Panc1 (cell line): ENCODE measurements around the gene ZDHHC23. TPM values are rescaled to one million over a fixed set of nuclear protein-coding genes. Genes with fewer than 3 reads are reported as not detected.

Experiments used
- ATAC-seq: fragments of 200-7000 bp; cut with Tn5 transposase; 2 replicates; pipeline ENCODE4 v1.9.1; 2020; ENCODE audit warnings: mild to moderate bottlenecking, moderate library complexity
- BruUV-seq: library from RNA; stranded (reverse); fragments of 400-500 nt; replicated peaks from 2 replicates; lab custom pipeline; 2021; lab: Mats Ljungman, UMichigan
- CTCF ChIA-PET: fragments of 300-600 bp; sonication (Branson Sonifier 250); formaldehyde crosslinking; loops from one replicate; lab custom pipeline; 2022; ENCODE audit warnings: antibody characterized with exemption; lab: Charles Lee
- POLR2A ChIA-PET: fragments of 300-600 bp; sonication (Branson Sonifier 250); formaldehyde crosslinking; loops from one replicate; lab custom pipeline; 2022; ENCODE audit warnings: antibody characterized with exemption; lab: Charles Lee
- DNase-seq: peaks from one replicate; pipeline ENCODE4 v3.0.0-alpha.2; 2010; ENCODE audit warnings: low read depth, low spot score
- H3K27ac ChIP-seq: 2 replicates; pipeline ENCODE4 v1.5.1; 2011; ENCODE audit warnings: mild to moderate bottlenecking, low read length, inconsistent platforms
- H3K27me3 ChIP-seq: fragments of 200-500 bp; sonication (Bioruptor generic); 2 replicates; pipeline ENCODE4 v1.6.0; 2014; ENCODE audit warnings: low read length, inconsistent platforms; ENCODE audit not compliant: control insufficient read depth, insufficient read depth
- H3K36me3 ChIP-seq: fragments of 200-500 bp; sonication (Bioruptor generic); 2 replicates; pipeline ENCODE4 v1.5.1; 2014; ENCODE audit warnings: inconsistent platforms, mild to moderate bottlenecking, low read length, moderate library complexity; ENCODE audit not compliant: control insufficient read depth, insufficient read depth
- H3K4me1 ChIP-seq: 2 replicates; pipeline ENCODE4 v1.5.1; 2011; ENCODE audit warnings: inconsistent platforms, mild to moderate bottlenecking, low read length, moderate library complexity; ENCODE audit not compliant: control insufficient read depth, insufficient read depth
- H3K4me3 ChIP-seq, 2 experiments: 2 replicates each; pipeline ENCODE4 v1.5.1; 2011 to 2012; ENCODE audit warnings: low read depth in 2 of 2, low read length in 2 of 2, mild to moderate bottlenecking in 2 of 2, inconsistent platforms in 1 of 2, moderate library complexity in 1 of 2
- H3K9me3 ChIP-seq: fragments of 200-500 bp; sonication (Bioruptor generic); 2 replicates; pipeline ENCODE4 v1.5.1; 2014; ENCODE audit warnings: low read depth, mild to moderate bottlenecking, inconsistent platforms, low read length, moderate library complexity; ENCODE audit not compliant: control insufficient read depth, insufficient read depth
- POLR2AphosphoS5 ChIP-seq: IDR thresholded peaks from 2 replicates; pipeline ENCODE4 v1.6.1; 2012; ENCODE audit warnings: mild to moderate bottlenecking, low read depth, low read length, moderate library complexity
- SIN3A ChIP-seq: IDR thresholded peaks from 2 replicates; pipeline ENCODE4 v1.6.1; 2012; ENCODE audit warnings: low read depth, mild to moderate bottlenecking, low read length, moderate library complexity, borderline replicate concordance; ENCODE audit not compliant: insufficient read depth
- TCF7L2 ChIP-seq: IDR thresholded peaks from 2 replicates; pipeline ENCODE4 v1.6.1; 2011; ENCODE audit warnings: mild to moderate bottlenecking, low read depth, low read length, inconsistent platforms
- in situ Hi-C: cut with HindIII; loops from 2 replicates; pipeline ENCODE4 v1.10.0; 2016; ENCODE audit warnings: low sequenced_read_pairs, low pct_unique_long_range_greater_than_20kb
- intact Hi-C: fragments of 100-400 bp; cut with micrococcal nuclease; formaldehyde crosslinking; loops from one replicate; pipeline ENCODE4 v1.10.0; 2022; ENCODE audit not compliant: unreplicated experiment
- total RNA-seq: library from RNA; stranded (reverse); gene quantifications from one replicate; pipeline ENCODE4 v1.2.1, GENCODE V29; 2021; ENCODE audit not compliant: unreplicated experiment
- TF ChIP-seq, protein P1 (sequence below): fragments of 450-650 bp; IDR thresholded peaks from 2 replicates; pipeline ENCODE4 v1.5.1; 2017; ENCODE audit warnings: mild to moderate bottlenecking
- TF ChIP-seq, protein P2 (sequence below), 2 experiments: IDR thresholded peaks; 2 replicates each; pipeline ENCODE4 v1.6.1; 2011 to 2012; ENCODE audit warnings: low read depth in 2 of 2, control low read depth in 1 of 2, low read length in 1 of 2, mild to moderate bottlenecking in 1 of 2, moderate library complexity in 1 of 2; ENCODE audit not compliant: insufficient read depth in 1 of 2

The ZDHHC23 gene
- total RNA-seq, 1 experiment from 2014 or later = 23.6 TPM

DNA sequence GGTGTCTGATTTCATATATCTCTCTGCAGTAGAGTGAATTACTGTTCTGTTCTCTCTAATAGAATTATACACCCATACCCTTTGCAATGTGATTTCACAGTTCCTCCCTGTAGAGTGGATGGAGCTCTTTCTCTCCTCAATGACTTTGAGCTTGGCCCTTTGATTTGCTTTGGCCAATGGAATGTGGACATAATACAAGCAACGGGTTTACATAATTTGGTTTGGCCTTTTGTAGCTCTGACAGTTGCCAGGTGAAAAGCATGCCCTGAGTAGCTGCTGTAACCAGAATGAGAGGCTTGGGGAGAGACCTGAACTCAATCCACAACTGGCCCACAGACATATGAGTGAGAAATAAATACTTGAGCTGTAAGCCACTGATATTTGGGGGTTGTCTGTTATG is 32.1 kb downstream of the ZDHHC23 start:
- no peaks in the 10 kb centered on the region for H3K4me1 ChIP-seq
- ATAC-seq (no peak), DNase-seq (no peak)
- in situ Hi-C loops (no loop called here), intact Hi-C loops (no loop called here)
- no peaks in the 10 kb centered on the region for H3K9me3 ChIP-seq
- H3K27ac ChIP-seq = no peak overlapping the region
- POLR2A ChIA-PET = no interaction called here
- TF ChIP-seq POLR2AphosphoS5 = no peak
- no peak for TF ChIP-seq SIN3A
- TF ChIP-seq, protein P1, sequence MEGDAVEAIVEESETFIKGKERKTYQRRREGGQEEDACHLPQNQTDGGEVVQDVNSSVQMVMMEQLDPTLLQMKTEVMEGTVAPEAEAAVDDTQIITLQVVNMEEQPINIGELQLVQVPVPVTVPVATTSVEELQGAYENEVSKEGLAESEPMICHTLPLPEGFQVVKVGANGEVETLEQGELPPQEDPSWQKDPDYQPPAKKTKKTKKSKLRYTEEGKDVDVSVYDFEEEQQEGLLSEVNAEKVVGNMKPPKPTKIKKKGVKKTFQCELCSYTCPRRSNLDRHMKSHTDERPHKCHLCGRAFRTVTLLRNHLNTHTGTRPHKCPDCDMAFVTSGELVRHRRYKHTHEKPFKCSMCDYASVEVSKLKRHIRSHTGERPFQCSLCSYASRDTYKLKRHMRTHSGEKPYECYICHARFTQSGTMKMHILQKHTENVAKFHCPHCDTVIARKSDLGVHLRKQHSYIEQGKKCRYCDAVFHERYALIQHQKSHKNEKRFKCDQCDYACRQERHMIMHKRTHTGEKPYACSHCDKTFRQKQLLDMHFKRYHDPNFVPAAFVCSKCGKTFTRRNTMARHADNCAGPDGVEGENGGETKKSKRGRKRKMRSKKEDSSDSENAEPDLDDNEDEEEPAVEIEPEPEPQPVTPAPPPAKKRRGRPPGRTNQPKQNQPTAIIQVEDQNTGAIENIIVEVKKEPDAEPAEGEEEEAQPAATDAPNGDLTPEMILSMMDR = no peak
- TF ChIP-seq, protein P2, sequence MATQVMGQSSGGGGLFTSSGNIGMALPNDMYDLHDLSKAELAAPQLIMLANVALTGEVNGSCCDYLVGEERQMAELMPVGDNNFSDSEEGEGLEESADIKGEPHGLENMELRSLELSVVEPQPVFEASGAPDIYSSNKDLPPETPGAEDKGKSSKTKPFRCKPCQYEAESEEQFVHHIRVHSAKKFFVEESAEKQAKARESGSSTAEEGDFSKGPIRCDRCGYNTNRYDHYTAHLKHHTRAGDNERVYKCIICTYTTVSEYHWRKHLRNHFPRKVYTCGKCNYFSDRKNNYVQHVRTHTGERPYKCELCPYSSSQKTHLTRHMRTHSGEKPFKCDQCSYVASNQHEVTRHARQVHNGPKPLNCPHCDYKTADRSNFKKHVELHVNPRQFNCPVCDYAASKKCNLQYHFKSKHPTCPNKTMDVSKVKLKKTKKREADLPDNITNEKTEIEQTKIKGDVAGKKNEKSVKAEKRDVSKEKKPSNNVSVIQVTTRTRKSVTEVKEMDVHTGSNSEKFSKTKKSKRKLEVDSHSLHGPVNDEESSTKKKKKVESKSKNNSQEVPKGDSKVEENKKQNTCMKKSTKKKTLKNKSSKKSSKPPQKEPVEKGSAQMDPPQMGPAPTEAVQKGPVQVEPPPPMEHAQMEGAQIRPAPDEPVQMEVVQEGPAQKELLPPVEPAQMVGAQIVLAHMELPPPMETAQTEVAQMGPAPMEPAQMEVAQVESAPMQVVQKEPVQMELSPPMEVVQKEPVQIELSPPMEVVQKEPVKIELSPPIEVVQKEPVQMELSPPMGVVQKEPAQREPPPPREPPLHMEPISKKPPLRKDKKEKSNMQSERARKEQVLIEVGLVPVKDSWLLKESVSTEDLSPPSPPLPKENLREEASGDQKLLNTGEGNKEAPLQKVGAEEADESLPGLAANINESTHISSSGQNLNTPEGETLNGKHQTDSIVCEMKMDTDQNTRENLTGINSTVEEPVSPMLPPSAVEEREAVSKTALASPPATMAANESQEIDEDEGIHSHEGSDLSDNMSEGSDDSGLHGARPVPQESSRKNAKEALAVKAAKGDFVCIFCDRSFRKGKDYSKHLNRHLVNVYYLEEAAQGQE (IDR thresholded peaks at IDR 0.05; ENCODE audit: insufficient read depth in 1 of 2, low read depth in 2 of 2, low read length in 1 of 2) = no peak
- no peak for TF ChIP-seq TCF7L2
- H3K4me3 ChIP-seq = no peak overlapping the region
- no peaks in the 10 kb centered on the region for H3K36me3 ChIP-seq
- CTCF ChIA-PET = no interaction called here
- no TSS peak for BruUV-seq
- H3K27me3 ChIP-seq = no peaks in the 10 kb centered on the region

- CTCF ChIA-PET = interaction anchor here (0.7 kb wide), 1 partner anchor 26 kb away, joined by 3 read pairs; no protein-coding TSS in a partner anchor
- BruUV-seq = no TSS peak
- H3K36me3 ChIP-seq = no peaks in the 10 kb centered on the region
Observed at GRCh38 chr3:113981803-113982202, 34.0 kb downstream of the ZDHHC23 start.

More at GRCh38 chr3:113981803-113982202, 34.0 kb downstream of the ZDHHC23 start:
- Histone ChIP-seq H3K4me3 (no peak overlapping the region), H3K27me3 (no peaks in the 10 kb centered on the region), H3K4me1 (no peaks in the 10 kb centered on the region), H3K27ac (no peak overlapping the region), H3K9me3 (no peaks in the 10 kb centered on the region)
- TF ChIP-seq, protein P1 = no peak
- intact Hi-C loops (no loop called here), in situ Hi-C loops (no loop called here)
- no peak for ATAC-seq
- POLR2A ChIA-PET = interaction anchor here (0.6 kb wide), 1 partner anchor 96 kb away, joined by 6 read pairs; no protein-coding TSS in a partner anchor
- no peak for DNase-seq
